Fibroblast of mammary gland (primary cell): ENCODE data around the gene ZBTB7C.

Experiments used
- DNase-seq: peaks from one replicate; pipeline ENCODE4 v3.0.0-alpha.2; 2010; ENCODE audit warnings: low read depth
- H3K4me3 ChIP-seq: 2 replicates; pipeline ENCODE4 v1.5.1; 2011; ENCODE audit warnings: low read depth, mild to moderate bottlenecking, low read length, moderate library complexity; ENCODE audit not compliant: control insufficient read depth
- TF ChIP-seq, protein P1 (sequence below): conservative IDR thresholded peaks from 2 replicates; pipeline ENCODE4 v1.5.1; 2011; ENCODE audit warnings: low read depth, low read length, inconsistent platforms; ENCODE audit not compliant: control insufficient read depth, insufficient read depth

Gene ZBTB7C

DNA sequence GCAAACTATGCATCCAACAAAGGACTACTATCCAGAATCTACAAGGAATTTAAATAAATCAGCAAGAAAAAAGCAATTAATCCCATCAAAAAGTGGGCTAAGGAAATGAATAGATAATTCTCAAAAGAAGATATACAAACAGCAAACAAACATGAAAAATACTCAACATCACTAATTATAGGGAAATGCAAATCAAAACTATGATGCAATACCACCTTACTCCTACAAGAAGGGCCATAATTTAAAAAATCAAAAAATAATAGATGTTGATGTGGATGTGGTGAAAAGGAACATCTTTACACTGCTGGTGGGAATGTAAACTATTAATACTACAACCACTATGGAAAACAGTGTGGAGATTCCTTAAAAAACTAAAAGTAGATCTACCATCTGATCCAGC is 164.7 kb downstream of the ZBTB7C start:
- DNase-seq, result no peak
- no peak overlapping the region for H3K4me3 ChIP-seq
- TF ChIP-seq, protein P1, sequence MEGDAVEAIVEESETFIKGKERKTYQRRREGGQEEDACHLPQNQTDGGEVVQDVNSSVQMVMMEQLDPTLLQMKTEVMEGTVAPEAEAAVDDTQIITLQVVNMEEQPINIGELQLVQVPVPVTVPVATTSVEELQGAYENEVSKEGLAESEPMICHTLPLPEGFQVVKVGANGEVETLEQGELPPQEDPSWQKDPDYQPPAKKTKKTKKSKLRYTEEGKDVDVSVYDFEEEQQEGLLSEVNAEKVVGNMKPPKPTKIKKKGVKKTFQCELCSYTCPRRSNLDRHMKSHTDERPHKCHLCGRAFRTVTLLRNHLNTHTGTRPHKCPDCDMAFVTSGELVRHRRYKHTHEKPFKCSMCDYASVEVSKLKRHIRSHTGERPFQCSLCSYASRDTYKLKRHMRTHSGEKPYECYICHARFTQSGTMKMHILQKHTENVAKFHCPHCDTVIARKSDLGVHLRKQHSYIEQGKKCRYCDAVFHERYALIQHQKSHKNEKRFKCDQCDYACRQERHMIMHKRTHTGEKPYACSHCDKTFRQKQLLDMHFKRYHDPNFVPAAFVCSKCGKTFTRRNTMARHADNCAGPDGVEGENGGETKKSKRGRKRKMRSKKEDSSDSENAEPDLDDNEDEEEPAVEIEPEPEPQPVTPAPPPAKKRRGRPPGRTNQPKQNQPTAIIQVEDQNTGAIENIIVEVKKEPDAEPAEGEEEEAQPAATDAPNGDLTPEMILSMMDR, result no peak

GRCh38 chr18:48238636-48239035 is 170.5 kb downstream of the ZBTB7C start:
- H3K4me3 ChIP-seq, result no peak overlapping the region
- TF ChIP-seq, protein P1, result no peak
- DNase-seq, result no peak

DNA sequence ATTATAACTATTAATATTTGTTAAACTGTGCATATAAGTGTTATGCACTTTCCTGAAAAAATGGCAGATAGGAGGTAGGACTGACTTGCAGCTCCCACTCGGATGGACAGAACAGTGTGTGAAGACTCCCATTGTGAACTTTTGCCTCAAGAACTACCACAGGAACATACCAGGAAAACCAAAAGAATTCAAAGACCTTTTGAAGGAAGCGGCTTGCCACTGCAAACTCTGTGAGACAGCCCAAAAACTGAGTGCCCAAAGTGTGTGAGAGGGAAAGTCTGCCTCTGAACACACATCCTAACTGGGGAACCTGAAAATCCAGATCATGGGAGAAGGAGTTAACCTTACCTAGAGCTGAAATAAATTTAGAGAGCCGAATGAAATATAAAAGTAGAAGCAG is 171.0 kb downstream of the ZBTB7C start:
- TF ChIP-seq, protein P1, result no peak
- no peak overlapping the region for H3K4me3 ChIP-seq
- peak; percentile 18 for DNase-seq

DNA sequence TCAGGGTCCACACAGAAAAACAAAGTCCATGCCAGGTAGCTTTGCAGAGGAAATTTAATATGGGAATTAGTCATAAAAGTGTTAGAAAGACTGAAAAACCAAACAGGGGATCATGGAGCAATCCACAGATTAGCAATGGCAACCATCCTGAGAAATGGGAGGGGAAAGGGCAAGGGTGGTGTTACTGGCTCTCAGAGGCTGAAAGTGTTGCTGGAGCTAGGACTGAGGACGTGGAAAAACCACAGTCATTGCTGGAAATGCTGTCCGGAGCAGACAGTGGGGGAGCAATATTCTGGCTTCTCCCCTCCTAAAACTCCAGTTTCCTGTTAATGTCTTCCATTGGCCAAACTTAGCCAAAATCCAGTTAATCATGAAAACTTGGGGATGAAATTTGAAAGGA is 172.4 kb downstream of the ZBTB7C start:
- TF ChIP-seq, protein P1, result no peak
- no peak overlapping the region for H3K4me3 ChIP-seq
- DNase-seq, result no peak

DNA sequence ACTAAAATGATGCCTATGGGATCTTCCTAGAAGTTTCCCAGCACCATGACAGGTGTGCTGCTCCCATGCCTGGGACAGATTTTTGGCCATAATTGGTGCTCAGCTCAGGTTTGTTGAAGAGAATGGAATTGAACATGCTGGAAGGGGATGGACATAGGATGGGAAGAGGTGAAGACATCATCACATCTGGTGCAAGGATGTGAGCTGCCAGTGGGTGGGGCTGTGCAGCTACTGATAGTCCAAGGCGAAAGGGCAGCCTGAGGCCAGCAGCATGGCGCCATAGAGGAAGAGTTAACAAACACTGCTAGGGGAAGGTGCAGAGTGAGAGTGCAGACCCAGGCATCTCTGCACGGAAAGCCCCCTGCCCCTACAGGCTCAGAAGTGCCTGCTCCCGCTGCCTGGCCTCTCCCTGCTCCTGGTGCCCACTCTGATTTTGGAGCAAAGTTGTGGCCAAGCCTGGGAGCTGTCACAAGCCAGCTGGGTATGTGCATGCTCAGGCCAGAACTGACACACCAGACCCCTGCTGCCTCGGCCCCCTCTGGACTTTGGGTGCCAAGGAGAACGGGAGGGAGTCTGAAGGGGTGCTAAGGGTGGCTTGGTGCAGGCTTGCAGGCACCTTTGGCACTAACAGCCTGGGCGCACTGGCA is 178.6 kb downstream of the ZBTB7C start:
- H3K4me3 ChIP-seq, result no peak overlapping the region
- DNase-seq, result peak; percentile 65
- TF ChIP-seq, protein P1, result peak; percentile 72

DNA sequence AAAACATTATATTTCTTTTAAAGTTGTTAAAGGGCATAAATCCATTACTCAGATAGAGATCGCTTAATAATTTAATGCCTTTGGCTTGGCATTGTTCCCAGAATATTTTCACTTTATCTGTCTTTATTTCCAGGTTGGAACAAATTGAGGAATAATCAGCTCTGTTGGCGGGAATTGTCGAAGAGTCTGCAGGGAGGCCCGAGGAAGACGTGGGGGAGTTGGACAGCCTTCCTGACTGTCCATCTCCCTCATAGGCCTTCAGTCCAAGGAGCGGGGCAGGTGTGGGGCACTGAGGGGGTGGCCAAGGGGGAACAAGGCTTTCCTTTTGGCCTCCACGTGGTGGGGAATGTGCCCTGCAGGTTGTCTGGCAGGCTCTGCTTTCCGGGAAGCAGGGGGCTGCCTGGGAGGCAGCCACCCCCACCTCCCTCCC is 179.6 kb downstream of the ZBTB7C start:
- TF ChIP-seq, protein P1, result no peak
- H3K4me3 ChIP-seq, result no peak overlapping the region
- no peak for DNase-seq

DNA sequence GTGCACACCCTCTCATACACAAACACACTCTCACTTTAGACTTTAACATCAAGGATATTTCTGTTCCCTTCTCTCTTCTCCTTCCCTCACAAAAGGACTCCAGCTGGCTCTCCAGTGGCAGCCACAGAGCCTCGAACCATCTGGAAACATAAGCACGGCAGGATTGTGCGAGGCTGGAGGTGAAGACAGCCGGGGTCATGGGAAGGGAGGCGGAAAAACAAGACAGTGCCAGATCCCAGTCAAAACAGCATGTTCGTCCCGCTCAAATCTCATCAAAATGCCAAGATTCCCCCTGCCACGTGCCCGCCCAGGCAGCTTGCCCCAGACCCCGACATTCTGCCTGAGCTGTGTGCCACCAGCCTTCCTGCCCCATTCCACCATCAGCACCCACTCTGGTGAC is 180.3 kb downstream of the ZBTB7C start:
- TF ChIP-seq, protein P1, result no peak
- H3K4me3 ChIP-seq, result no peak overlapping the region
- no peak for DNase-seq
